ENCODE measurements around the gene KCTD15.

GRCh38 chr19:33830264-33830663, 33.6 kb downstream of the KCTD15 start:
- no peak for TF ChIP-seq CTCF (IDR thresholded peaks at IDR 0.05; ENCODE audit: borderline replicate concordance, extremely low read depth, low read length, poor library complexity, severe bottlenecking)
- no peak for TF ChIP-seq EZH2 (IDR thresholded peaks at IDR 0.05; ENCODE audit: borderline replicate concordance, low read depth, low read length, severe bottlenecking)

Data from DND-41 (cell line).